GM21786 (cell line): ENCODE data around the gene ANKS1A.

Experiments
- ATAC-seq: cut with Tn5 transposase; IDR thresholded peaks from one replicate; pipeline ENCODE4 v1.9.1; 2021; ENCODE audit not compliant: unreplicated experiment

The ANKS1A gene

DNA sequence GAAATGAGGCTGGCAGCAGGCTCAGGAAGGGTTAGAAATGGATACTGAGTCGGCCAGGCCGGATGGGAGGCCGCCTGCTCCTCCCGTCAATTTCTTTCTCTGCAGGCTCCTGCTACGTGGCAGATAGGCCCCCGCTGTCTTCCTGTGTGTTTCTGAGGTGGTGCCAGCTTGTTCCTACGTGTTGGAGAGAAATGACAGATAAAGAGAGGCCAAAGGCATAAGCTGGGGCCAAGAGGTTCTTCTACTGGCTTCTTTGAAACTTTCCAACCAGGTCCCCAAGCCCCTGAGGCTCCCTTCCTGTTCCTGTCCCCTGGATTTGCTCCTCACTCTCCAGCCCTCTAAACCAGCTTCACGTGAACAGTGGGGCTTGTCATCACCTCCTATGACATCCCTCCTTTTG is 175.2 kb downstream of the ANKS1A start:
- no peak for ATAC-seq

DNA sequence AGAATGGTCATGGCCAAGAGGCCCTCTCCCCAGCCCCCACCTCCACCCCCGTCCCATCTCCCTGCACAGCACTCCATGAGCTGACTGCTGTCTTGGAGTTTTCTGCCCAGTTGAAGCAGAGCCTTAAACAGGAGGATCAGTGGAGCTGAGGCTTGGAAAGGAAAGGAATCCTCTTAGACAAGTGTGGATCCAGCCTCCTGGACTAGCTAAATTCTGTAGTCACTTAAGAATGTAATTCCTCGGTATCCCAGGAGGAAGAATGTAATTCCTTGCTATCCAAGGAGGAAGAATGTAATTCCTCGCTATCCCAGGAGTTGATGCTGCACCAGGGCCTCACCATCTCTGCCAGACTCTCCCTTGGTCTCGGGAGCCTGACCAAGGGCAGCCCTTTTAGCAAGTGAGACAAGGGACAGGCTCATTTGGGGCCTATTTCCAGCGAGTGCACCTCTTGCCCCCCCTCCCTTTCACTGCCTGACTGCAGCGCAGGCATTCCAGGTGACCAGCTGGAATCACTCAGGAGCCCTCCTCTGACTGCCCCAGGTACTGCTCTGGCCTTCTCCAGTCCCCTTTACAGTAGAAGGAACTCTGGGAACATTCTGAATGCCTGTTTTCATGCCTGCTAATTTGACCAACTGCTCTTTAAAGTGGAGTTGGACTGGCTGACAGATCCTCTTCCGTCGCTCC is 175.8 kb downstream of the ANKS1A start:
- ATAC-seq: no peak

DNA sequence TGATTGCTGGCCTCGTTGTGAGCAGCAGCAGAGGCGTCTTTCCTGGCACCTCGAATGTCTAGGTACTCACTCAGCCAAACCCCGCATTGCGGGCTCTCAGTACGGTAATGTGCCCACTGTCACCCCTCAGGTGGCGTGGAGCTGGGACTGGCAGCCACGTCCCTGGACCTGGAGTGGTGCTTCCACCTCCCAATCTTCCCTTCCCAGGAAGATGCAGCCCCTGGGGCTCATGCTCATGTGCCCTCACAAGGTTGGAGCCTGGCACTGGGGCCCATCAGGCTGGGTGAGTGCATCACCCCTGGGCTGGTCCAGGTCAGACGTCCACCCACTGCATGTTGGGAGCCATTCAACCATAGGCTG is 176.4 kb downstream of the ANKS1A start:
- ATAC-seq: no peak

DNA sequence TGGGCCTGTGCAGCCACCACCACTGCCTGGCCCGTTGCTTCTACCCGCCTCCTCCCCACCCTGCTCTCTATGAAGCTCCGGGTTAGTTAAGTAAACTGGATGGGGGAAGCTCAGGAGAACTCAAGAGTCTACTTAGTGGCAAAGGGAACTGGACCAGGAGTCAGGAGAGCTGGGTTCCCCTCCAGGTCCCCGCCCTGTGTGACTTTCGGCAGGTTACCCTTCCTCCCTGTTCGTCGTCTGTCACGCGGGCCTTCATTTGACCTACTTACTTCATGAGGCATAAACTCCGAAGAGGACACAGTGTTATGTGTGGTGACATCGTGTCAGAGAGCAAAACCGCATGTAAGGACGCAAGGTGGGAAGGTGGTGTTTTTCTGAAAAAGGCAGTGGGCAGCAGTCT is 176.8 kb downstream of the ANKS1A start:
- ATAC-seq: no peak

DNA sequence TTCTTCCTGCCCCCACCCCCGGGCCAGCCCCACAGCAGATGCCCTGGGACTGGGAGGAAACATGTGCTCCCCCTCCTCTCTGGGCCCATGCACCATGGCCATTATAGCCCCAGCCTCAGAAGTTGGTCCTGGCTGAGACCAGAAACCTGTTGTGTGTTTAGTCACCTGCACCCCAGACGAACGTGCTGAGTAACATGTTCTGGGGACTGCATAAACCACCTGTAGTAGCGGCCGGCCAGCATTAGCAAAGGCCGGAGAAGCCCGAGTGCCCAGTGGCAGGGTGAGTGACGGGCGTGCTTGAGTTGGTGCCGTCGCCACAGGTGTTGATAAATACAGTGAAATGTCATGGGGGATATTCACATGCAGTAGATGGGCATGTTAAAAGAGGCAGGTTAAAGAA is 178.2 kb downstream of the ANKS1A start:
- ATAC-seq: no peak

DNA sequence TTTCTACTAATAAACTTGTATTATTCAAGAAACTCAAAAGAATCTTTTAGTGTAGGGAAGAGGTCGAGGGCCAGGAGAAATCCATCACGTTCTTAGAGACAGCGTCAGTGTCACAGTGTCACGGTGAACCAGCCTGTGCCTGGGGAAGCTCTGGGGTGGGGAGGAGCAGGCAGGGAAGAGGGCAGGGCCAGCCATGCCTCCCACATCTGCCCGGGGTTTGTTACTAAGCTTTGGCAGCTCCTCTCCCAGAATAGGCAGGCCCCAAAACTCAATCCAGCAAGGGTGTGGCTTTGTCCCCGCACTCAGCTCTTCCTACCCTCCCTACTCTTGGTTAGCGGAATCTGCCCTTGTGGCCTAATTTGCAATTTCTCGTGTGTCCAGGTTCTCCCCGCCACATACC is 179.2 kb downstream of the ANKS1A start:
- ATAC-seq: no peak

DNA sequence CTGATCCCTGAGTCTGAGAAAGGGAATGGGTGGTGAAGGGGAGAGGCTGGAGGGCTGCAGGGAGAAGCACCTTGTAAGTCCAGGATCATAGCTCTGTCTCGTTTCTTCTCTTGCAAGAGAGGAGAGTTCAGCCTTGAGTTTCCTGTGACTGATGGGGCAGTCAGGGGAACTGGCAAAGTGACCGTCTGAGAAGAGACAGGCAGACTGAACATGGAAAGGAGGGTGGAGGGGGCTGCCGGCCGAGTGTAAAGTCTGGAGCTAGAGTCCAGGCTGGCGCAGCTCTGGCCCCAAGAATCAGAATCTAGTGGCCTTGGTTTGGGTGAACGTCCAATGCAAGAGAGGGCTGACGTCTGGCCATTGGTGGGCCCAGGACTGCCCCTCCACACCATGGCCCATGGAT is 179.6 kb downstream of the ANKS1A start:
- no peak for ATAC-seq

DNA sequence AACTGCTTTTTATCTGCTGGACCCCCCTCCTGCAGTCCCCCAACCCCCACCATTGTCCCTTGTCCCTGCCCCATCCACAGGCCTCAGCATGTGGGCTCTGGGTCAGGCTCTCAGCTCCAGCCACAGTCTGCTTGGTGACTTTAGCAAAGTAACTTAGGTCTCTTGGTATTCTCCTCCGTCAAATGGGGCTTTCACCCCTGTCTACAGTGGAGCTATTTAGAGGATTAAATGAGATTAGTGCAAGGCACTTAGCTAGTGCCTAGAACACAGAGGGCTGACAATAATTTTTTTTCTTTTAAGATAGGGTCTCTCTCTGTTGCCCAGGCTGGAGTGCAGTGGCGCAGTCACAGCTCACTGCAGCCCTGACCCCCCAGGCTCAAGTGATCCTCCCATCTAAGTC is 180.2 kb downstream of the ANKS1A start:
- ATAC-seq: no peak

DNA sequence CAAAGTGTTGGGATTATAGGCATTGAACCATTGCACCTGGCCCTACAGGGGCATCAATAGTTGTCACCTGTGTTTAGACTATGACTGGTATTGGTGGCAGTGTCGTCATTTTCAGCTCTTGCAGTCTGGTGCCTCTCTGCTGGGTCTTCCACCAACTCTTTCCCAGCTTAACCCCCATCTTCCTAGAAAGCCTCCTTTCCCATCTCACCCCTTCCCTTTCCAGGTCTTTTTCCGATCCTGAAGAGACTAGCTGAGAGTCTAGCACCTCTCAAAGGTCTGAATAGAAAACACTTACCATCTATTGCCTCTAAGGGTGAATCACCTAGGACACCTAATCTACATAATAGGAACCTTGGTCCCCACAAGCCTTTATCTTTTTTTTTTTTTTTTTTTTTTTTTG is 181.1 kb downstream of the ANKS1A start:
- ATAC-seq: no peak

DNA sequence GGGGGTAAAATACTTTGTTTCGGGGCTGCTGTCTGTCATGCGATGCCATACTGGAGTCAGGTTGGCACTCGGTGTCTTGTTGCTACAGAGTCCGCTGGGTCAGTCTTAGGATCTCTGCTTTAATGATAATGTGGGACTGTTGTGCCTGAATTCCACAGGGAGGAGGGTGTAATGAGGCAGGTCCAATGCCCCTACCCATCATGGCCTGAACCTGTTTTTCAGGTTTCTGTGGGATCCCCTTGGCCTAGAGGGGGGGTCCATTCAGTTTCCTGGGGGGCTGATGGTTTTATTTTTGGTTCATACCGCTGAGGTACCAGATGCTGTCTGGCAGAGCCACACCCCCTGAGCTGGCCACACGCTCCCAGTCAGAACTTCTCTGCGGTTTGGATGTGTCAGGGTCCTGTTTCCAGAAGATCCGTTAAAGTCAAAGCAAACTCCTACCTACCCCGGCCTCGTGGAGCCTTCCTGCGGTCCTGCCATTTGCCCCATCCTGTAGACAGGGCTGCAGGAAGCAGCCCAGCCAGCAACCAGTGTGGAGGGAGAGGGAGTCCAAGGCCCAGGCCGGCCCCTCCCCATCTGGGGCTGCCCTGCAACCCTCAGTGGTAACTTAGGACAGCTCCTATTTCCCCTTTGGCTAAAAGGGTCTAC is 182.4 kb downstream of the ANKS1A start:
- ATAC-seq: no peak

DNA sequence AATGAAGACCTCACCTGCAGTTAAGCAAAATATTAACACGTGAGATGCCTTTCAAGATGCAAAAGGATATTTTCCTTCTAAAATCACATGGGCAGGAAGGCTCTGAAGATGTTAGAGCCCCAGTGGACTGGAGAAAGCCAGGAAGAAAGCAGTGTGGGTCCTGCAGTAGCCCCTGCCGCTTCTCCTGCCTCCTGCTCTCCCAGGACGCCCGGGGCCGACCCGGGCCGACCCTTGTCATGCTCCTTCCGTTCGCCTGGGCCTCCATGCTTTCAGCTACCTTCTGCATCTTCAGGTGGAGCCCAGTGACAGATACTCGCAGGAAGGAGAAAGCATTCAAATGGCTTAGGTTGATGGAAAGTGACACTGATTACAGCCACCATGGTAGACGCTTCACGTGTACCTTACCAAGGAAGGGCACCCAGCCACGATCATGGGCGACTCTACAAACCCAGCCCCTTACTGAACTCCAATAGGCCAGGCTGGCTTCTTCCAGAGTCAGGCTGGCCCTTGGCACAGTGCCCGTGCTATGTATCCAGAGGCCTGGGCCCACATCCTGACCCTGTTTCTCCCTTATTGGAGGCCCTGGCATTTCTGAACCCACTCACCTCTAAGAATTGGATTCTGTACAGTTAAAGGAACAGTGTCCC is 183.1 kb downstream of the ANKS1A start:
- no peak for ATAC-seq

DNA sequence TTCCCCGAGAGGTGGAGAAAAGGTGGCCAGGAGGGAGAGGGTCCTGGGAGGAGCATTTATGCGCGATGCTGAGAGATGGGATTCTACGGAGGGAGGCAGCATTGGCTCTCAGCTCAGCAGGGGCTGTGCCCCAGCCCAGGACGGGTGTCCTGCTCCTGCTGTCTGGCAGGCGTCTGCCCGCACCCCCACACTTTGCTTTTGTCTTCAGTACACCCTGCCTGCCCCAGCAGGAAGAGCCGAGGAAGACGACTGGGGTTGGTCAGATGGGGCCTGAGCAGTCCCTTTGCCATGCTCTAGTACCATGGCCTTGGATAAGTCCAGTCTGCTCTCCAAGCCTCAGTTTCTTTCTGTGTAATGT is 183.6 kb downstream of the ANKS1A start:
- ATAC-seq: no peak

DNA sequence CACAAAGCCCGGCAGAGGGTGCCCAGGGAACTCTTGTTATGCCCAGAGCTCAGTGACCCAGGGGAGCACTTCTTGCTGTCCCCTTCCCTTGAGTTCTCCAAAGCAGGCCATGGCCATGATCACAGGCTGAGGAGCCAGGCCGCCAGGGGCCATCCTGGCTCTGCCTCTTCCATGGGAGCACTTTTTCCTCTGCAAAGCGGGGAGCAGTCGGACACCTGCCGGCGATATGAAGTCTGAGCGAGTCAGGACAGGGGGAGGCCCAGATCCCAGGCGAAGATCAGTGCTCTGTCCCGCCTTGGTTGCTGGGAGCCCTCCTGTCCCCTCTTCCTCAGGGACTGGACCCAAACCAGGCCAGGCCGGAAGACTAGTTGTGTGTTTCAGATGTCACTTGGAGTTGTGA is 184.2 kb downstream of the ANKS1A start:
- no peak for ATAC-seq

DNA sequence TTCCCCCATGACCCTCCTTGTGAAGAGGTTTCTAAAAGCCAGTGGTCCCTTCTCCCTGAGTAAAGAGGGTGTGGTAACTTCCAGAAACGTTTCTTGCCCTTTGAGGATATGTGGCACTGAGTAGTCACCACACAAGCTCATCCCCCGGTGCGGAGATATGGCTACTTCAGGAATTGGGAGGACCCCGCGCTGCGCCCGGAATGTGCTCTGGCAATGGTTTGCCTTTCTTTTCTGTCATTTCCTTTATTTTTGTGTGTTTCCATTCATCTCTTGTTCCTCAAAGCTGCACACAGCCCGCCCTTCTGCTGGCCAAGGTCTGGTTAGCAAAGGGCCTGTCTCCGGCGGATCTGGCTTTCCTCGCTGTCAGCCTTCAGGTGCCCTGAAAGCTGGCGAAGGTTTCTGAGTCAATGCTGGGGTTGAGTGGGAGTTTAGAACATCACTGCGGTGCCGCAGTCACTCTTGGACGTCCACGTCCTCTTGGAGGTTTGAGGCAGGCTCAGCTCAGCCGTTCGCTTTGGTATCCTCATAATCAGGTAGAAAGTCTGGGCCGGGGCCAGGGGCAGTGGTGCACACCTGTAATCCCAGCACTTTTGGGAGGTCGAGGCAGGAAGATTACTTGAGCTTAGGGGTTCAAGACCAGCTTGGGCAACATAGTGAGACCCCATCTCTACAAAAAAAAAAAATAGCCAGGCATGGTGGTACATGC is 184.9 kb downstream of the ANKS1A start:
- no peak for ATAC-seq

DNA sequence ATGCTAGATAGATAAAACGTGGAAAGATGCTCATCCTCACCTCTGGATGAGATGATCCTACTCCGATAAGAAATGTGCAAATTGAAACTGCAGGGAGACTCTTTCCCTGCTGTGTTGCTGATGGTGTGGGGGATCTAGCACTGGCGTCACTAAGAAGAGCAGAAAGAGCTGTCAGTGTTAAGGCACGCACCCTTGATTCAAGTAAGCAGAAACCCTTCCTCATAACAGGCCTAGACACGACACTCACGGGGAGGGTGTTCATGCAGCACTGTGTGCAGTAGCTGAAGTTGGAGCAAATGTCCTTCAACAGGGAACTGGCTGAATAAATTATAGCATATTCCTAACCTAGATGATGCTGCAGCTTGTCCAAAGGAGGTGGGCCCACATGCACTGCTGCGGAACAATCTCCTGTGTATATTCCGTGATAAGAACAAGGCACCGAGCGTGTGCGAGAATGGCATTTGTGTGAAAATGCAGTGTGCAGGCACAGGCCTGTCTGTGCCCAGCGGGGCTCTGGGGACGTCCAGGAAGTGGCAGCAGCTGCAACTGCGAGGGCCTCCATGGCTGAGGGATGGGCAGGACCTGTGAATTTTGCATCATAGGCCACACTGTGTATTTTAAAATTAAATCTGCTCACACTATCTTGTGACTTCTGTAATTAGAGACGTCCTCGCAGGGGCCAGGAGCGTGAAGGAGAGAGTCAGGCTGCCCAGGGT is 188.1 kb downstream of the ANKS1A start:
- ATAC-seq: no peak

DNA sequence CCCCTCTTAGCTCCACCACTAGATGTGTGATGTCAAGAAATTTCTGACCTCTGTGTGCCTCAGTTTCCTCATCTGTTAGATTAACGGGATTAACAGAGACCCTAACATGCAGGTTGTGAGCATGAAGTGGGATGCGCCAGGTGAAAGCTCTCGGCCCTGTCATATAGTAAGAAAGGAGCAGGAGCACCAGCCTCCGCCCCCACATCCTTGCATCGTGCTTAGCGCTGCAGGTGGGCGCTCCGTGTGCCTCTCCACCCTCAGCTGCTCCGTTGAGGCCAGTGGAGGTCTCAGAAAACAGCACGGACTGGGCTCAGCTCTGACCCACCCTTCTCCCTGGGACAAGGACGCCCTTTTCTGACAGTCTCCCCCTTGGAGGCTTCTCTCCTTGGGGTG is 188.7 kb downstream of the ANKS1A start:
- ATAC-seq: no peak

DNA sequence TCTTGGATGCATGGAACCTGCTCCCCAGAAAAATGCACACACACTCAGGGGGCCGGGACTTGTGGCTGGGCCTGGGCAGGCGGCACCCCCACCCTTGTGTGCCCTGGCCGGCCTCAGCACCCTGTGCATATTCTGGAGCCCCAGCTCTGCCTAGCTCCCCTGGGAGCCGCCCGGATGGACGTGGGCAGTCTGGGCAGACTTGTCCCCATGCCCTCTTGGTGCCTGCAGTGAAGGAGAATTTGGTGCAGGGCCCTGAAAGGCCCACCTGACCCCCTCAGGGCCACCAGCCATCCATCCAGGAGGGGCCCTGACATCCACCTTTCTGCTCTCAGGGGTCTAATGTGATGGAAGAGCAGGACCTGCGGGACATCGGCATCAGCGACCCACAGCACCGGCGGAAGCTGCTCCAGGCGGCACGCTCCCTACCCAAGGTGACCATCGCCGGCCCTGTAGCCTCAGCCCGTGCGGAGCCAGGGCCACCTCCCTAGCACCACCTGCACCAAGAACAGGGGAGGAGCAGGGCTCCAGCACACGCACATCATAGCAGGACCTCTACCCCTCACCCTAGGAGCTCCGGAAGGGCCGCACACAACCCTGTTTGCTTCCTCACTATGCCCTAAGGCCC is 189.3 kb downstream of the ANKS1A start:
- no peak for ATAC-seq

DNA sequence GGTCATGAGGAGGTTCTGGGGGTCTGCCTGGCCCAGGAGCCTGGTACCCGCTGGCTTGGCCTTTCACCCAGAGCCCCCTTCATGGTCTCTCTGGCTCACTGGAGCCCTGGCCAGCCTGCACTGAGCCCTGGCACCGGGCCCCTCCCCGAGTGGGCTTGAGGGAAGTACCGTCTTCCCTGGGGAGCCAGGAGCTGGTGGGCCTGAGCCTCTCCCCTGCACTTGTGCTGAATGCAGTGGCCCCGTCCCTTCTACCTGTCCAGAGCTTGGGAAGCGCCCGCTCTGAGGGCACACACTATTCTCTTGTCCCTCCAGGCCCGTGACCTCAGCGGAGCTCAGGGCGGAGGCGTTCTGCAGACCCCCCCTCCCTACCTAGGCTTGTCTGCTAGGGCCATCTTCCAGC is 189.8 kb downstream of the ANKS1A start:
- no peak for ATAC-seq

DNA sequence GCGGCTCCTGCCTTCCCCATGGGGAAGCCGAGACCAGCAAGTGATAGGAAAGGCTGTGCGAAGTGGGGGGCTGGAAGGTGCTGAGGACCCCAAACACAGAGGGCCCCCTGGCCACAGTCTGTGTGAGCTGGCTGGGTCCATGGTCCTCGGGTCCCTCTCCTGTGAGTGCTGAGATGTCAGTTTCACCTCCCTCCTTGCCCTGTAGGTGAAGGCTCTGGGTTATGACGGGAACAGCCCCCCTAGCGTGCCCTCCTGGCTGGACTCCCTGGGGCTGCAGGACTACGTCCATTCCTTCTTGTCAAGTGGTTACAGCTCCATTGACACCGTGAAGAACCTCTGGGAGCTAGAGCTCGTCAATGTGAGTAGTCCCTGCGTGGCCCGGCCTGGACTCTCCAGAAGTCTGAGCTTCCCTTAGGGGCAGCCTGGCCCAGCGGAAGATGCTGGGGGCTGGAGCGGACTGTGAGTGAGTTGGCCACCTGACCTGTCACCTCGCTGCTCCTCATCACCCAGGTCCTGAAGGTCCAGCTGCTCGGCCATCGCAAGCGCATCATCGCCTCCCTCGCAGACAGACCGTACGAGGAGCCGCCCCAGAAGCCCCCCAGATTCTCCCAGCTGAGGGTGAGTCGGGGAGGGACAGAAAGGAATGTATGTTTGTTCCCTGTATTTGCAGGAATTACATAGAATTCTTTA is 190.4 kb downstream of the ANKS1A start:
- ATAC-seq: no peak

DNA sequence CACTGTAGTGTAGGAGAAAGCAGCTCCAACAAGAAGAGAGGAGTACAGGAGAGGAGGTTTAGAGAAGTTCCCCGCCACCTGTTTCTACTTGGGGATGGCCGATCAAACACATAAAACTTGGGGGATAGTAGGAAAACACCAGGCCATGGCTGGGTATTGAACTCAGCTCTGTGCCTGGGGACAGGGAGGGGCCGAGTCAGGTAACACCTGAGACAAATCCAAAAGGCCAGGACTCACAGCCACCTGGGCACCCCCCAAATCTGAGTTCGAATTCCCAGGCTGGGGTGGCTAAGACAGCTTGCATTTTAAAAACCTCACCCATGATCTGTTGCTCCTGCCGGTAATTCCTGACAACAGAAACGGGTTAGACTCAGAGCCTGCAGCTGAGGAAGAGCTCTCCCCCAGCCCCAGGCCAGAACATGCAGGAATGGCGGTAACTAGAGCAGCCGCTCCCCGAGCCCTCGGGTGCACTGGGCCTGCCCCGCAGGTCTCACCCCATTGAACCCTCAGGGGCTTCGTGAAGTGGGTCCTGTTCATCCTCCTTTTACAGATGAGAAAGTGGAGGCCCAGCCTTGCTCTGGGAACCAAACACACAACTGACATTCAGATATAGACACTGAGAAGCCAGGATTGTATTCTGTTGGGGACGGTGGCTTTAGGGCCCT is 191.1 kb downstream of the ANKS1A start:
- ATAC-seq: no peak
